ENCODE data around the gene CFAP119.

The CFAP119 gene

DNA sequence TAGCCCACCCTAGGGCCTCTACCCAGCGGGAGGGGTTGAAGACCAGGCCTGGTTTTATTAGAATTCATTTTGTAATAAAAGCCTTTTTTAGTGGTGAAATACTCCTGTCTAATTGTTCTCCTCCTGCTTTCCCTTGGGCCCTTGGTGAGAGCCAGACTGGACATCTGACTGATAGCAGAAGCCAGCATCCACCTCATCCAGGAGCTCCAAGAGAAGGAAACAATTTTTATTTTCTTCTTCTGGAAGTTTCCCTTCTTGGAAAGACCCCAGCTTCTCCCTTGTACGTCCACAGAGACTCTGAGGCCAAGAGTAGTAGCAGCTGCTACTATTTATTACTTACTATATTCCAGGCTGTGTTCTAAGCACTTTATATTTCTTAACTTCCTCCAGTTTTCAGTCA, 17.7 kb downstream of the CFAP119 start:
- no peak overlapping the region for H3K4me3 ChIP-seq (ENCODE audit: low read depth in 1 of 2, low read length in 1 of 2)
- H3K4me1 ChIP-seq (ENCODE audit: control insufficient read depth in 1 of 2, insufficient read depth in 1 of 2, low read depth in 1 of 2, low read length in 1 of 2) = peaks cover 10 to 13% of the 10 kb centered on the region in 2 experiments
- peaks cover 48% of the 10 kb centered on the region for H3K36me3 ChIP-seq
- no peaks in the 10 kb centered on the region for H3K27me3 ChIP-seq
- H3K27ac ChIP-seq = peak overlapping the region; percentile 50
- no peaks in the 10 kb centered on the region for H3K9me3 ChIP-seq
- TF ChIP-seq, protein P1, sequence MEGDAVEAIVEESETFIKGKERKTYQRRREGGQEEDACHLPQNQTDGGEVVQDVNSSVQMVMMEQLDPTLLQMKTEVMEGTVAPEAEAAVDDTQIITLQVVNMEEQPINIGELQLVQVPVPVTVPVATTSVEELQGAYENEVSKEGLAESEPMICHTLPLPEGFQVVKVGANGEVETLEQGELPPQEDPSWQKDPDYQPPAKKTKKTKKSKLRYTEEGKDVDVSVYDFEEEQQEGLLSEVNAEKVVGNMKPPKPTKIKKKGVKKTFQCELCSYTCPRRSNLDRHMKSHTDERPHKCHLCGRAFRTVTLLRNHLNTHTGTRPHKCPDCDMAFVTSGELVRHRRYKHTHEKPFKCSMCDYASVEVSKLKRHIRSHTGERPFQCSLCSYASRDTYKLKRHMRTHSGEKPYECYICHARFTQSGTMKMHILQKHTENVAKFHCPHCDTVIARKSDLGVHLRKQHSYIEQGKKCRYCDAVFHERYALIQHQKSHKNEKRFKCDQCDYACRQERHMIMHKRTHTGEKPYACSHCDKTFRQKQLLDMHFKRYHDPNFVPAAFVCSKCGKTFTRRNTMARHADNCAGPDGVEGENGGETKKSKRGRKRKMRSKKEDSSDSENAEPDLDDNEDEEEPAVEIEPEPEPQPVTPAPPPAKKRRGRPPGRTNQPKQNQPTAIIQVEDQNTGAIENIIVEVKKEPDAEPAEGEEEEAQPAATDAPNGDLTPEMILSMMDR (IDR thresholded peaks at IDR 0.05) = no peak

DNA sequence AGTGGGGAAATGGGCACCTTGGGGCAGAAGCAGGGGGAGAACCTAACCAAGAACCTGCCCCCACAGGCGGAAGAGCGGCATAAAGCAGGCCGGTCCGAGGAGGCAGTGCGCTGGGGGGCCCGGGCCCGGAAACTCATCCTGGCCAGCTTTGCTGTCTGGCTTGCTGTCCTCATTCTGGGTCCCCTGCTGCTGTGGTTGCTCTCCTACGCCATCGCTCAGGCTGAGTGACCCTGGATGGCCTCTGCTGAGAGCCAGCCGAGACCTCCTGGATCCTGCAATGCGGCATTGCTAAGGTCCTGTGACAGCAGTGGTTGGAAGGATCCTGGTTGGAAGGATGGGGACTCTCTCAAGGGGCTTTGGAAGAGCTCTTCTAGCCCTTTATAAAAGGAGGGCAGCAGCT, 18.1 kb downstream of the CFAP119 start:
- Histone ChIP-seq H3K4me1 (ENCODE audit: control insufficient read depth in 1 of 2, insufficient read depth in 1 of 2, low read depth in 1 of 2, low read length in 1 of 2) (peaks cover 8 to 13% of the 10 kb centered on the region in 2 experiments), H3K36me3 (peaks cover 53% of the 10 kb centered on the region), H3K27ac (peak overlapping the region; percentile 50), H3K4me3 (ENCODE audit: low read depth in 1 of 2, low read length in 1 of 2) (no peak overlapping the region), H3K27me3 (no peaks in the 10 kb centered on the region), H3K9me3 (no peaks in the 10 kb centered on the region)
- TF ChIP-seq, protein P1 (IDR thresholded peaks at IDR 0.05) = no peak

DNA sequence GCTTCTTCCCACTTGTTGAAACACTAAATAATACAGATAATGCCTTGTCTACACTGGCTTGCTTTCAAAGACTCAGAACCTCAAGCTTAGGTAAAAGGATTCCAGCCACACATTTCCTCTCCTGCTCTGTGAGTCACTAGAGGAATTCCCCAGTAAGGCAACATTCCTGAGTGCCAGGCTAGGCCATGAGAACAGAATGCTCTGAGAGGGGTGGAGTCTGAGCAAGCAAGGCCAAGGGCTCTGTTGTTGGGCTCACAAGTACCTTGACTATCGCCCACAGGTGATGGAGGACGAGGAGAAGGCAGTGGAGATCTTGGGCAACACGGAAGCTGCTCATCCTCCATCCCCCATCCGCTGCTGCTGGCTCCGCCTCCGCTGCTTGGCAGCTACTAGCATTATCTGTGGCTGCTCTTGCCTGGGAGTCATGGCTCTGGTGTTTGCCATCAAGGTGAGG, 20.4 kb downstream of the CFAP119 start:
- Histone ChIP-seq H3K27ac (no peak overlapping the region), H3K36me3 (peaks cover 75% of the 10 kb centered on the region)

DNA sequence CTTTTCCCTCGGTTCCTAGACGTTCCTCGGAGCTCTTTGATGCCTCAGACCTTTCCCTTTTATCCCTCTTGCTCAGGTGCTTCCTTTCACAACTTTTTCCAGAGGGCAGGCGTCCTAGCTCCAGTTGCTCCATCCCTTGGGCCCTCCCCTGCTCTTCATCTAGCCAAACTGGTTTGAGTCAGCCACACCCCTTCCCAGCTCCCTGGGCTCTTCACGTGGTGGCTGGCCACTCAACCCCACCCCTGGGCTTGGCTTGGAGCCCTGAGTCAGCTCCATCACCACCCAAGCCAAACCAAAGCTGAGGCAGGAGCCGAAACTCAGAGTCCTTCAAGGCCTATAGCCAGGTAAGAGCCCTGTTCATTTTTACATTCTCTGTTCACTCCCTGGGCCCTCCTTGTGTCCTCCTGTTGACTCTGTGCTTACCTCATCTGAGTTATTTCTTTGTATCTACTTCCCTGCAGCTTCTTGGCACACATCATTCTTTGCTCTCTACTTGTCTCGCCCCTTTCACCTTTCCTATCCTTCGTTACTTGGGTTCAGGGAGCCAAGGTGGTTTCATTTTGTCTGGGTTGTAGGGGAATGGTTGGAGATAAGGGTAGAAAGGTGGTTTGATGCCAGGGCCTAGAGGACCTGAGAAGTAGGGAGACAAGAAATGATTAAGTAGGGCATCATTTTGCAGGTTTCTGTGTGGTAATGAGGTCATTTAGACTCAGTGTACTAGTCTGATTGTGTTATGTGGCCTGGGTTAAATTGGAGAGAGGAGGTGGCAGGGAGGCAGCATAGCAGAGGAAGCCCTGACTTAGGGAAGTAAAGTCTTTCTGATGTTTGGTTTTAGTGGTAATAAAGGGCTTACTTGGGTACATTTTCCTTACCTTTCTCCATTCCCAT, 21.3 kb downstream of the CFAP119 start:
- Histone ChIP-seq H3K4me1 (ENCODE audit: control insufficient read depth in 1 of 2, insufficient read depth in 1 of 2, low read depth in 1 of 2, low read length in 1 of 2) (no peaks in the 10 kb centered on the region), H3K4me3 (ENCODE audit: low read depth in 1 of 2, low read length in 1 of 2) (no peak overlapping the region), H3K36me3 (peaks cover 83% of the 10 kb centered on the region), H3K27me3 (no peaks in the 10 kb centered on the region), H3K9me3 (no peaks in the 10 kb centered on the region), H3K27ac (no peak overlapping the region)
- TF ChIP-seq, protein P1 (IDR thresholded peaks at IDR 0.05) = no peak

More for the DNA sequence above, 20.4 kb downstream of the CFAP119 start:
- H3K9me3 ChIP-seq = no peaks in the 10 kb centered on the region
- no peaks in the 10 kb centered on the region for H3K27me3 ChIP-seq
- H3K4me1 ChIP-seq (ENCODE audit: control insufficient read depth in 1 of 2, insufficient read depth in 1 of 2, low read depth in 1 of 2, low read length in 1 of 2) = no peaks in the 10 kb centered on the region
- TF ChIP-seq, protein P1 (IDR thresholded peaks at IDR 0.05) = no peak
- H3K4me3 ChIP-seq (ENCODE audit: low read depth in 1 of 2, low read length in 1 of 2) = no peak overlapping the region

DNA sequence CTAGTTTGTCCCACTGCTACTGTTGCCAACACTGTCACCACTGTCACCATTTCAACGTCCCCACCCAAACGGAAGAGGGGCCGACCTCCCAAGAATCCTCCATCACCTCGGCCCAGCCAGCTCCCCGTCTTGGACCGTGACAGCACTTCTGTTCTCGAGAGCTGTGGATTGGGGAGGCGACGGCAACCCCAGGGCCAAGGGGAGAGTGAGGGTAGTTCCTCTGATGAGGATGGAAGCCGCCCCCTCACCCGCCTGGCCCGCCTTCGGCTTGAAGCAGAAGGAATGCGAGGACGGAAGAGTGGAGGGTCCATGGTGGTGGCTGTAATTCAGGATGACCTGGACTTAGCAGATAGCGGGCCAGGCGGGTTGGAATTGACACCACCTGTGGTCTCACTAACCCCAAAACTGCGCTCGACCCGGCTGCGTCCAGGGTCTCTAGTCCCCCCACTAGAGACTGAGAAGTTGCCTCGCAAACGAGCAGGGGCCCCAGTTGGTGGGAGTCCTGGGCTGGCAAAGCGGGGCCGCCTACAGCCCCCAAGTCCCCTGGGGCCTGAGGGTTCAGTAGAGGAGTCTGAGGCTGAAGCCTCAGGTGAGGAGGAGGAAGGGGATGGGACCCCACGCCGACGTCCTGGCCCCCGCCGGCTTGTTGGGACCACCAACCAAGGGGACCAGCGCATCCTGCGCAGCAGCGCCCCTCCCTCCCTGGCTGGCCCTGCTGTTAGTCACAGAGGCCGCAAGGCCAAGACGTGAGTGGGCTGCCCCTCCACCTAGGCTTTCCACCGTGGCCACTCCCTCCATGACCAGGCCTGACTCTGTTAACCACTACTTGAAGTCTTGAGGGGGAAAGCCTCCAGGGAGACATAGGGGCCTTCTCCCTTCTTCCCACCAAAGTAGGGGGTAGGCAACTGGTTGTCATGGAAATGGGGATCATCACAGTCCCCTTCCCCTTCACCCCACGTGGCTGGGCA, 22.6 kb downstream of the CFAP119 start:
- no peaks in the 10 kb centered on the region for H3K9me3 ChIP-seq
- no peaks in the 10 kb centered on the region for H3K27me3 ChIP-seq
- TF ChIP-seq, protein P1 (IDR thresholded peaks at IDR 0.05) = no peak
- H3K4me3 ChIP-seq (ENCODE audit: low read depth in 1 of 2, low read length in 1 of 2) = no peak overlapping the region
- H3K27ac ChIP-seq = no peak overlapping the region
- H3K4me1 ChIP-seq (ENCODE audit: control insufficient read depth in 1 of 2, insufficient read depth in 1 of 2, low read depth in 1 of 2, low read length in 1 of 2) = no peaks in the 10 kb centered on the region
- H3K36me3 ChIP-seq = peaks cover 81% of the 10 kb centered on the region

All from neutrophil (primary cell).